T-cell (primary cell): ENCODE results near the gene PAQR5. TPM values are rescaled to one million over a fixed set of nuclear protein-coding genes. Genes with fewer than 3 reads are reported as not detected.
"Not testable (repeated sequence)": the region's sequence is repeated elsewhere in the genome, so short reads cannot be mapped to it uniquely, and the experiment has no call there.

Source experiments
- ATAC-seq, 4 experiments: fragments of 200-7000 bp in 3 of 4; fragments of 150-1000 bp in 1 of 4; cut with Tn5 transposase; replicated peaks in 1 of 4; 1 replicate in 3 of 4; 2 replicates in 1 of 4; pipeline ENCODE4 v1.10.0; 2021; ENCODE audit warnings: moderate library complexity in 3 of 4, mild to moderate bottlenecking in 2 of 4, moderate number of reproducible peaks in 1 of 4
- CTCF ChIA-PET, 2 donors: fragments of 300-600 bp; sonication (Branson Sonifier 250); formaldehyde crosslinking; loops; one replicate each; lab custom pipeline; 2022; ENCODE audit warnings: antibody characterized with exemption in 2 of 2; lab: Charles Lee
- POLR2A ChIA-PET, 2 donors: fragments of 300-600 bp; sonication (Branson Sonifier 250); formaldehyde crosslinking; loops; one replicate each; lab custom pipeline; 2022; ENCODE audit warnings: antibody characterized with exemption in 2 of 2; lab: Charles Lee
- DNase-seq, 35 experiments: peaks; one replicate each; pipeline versions ENCODE4 v3.0.0 to v3.0.0-alpha.2; 2013 to 2023
- H3K27ac ChIP-seq: one replicate; pipeline ENCODE4 v1.5.1; 2013; ENCODE audit warnings: low read length
- H3K27me3 ChIP-seq, 2 experiments: replicated peaks in 1 of 2; 1 replicate in 1 of 2; 2 replicates in 1 of 2; pipeline versions ENCODE4 v1.6.1 to v1.7.0; 2013; ENCODE audit warnings: low read length in 1 of 2, mixed read lengths in 1 of 2; ENCODE audit not compliant: control insufficient read depth in 2 of 2, insufficient read depth in 2 of 2; ENCODE audit errors: extremely low read depth in 1 of 2
- H3K36me3 ChIP-seq, 2 donors: 1 replicate in 1 of 2; 2 replicates in 1 of 2; pipeline versions ENCODE4 v1.6.1 to v1.7.0; 2013; ENCODE audit warnings: low read length in 1 of 2; ENCODE audit not compliant: control insufficient read depth in 2 of 2, insufficient read depth in 1 of 2; ENCODE audit errors: extremely low read depth in 1 of 2
- H3K4me1 ChIP-seq, 2 experiments: 1 replicate in 1 of 2; 2 replicates in 1 of 2; pipeline versions ENCODE4 v1.6.1 to v1.7.0; 2013; ENCODE audit warnings: low read length in 2 of 2, mixed read lengths in 1 of 2; ENCODE audit not compliant: insufficient read depth in 2 of 2, control insufficient read depth in 1 of 2; ENCODE audit errors: extremely low read depth in 1 of 2
- H3K4me3 ChIP-seq, 2 donors: 1 replicate in 1 of 2; 2 replicates in 1 of 2; pipeline versions ENCODE4 v1.5.1 to v1.7.0; 2013; ENCODE audit warnings: mild to moderate bottlenecking in 2 of 2, low read length in 1 of 2, moderate library complexity in 1 of 2; ENCODE audit not compliant: control insufficient read depth in 1 of 2; ENCODE audit errors: extremely low read depth in 1 of 2
- H3K9me3 ChIP-seq: 2 replicates; pipeline ENCODE4 v1.7.0; 2013
- H3K27ac Mint-ChIP-seq, 2 donors: one replicate each; pipeline ENCODE4 v1.8.0; 2020 to 2021; ENCODE audit warnings: mild to moderate bottlenecking in 2 of 2, mixed read lengths in 2 of 2
- H3K27me3 Mint-ChIP-seq, 2 donors: one replicate each; pipeline ENCODE4 v1.8.0; 2021 to 2022; ENCODE audit warnings: mixed read lengths in 2 of 2
- H3K36me3 Mint-ChIP-seq: one replicate; pipeline ENCODE4 v1.8.0; 2021; ENCODE audit warnings: mixed read lengths
- H3K4me1 Mint-ChIP-seq, 3 donors: one replicate each; pipeline ENCODE4 v1.8.0; 2020 to 2022; ENCODE audit warnings: mixed read lengths in 3 of 3, mild to moderate bottlenecking in 1 of 3
- H3K4me3 Mint-ChIP-seq, 3 donors: one replicate each; pipeline ENCODE4 v1.8.0; 2020 to 2022; ENCODE audit warnings: mild to moderate bottlenecking in 3 of 3, mixed read lengths in 3 of 3, moderate library complexity in 3 of 3
- H3K9me3 Mint-ChIP-seq, 3 donors: one replicate each; pipeline ENCODE4 v1.8.0; 2020 to 2022; ENCODE audit warnings: mixed read lengths in 3 of 3
- WGBS: methylation state at CpG from one replicate; pipeline ENCODE4 v1.1.5; 2013; ENCODE audit warnings: missing lambda C conversion rate; ENCODE audit not compliant: insufficient coverage; 5-methylcytosine and 5-hydroxymethylcytosine counted together
- total RNA-seq, 35 experiments: library from RNA in 6 of 35; stranded (reverse) in 6 of 35; fragments of 120-200 nt in 1 of 35; gene quantifications; one replicate each; pipeline versions ENCODE4 v1.2.1 to v1.2.4 and lab custom pipeline; 2013 to 2026

The PAQR5 gene
- total RNA-seq, 5 donors from 2014 or later (not counting 1 experiment from before 2014, with no cell fraction given): 0.03 to 0.07 (median 0.06) TPM; not detected in 2

DNA sequence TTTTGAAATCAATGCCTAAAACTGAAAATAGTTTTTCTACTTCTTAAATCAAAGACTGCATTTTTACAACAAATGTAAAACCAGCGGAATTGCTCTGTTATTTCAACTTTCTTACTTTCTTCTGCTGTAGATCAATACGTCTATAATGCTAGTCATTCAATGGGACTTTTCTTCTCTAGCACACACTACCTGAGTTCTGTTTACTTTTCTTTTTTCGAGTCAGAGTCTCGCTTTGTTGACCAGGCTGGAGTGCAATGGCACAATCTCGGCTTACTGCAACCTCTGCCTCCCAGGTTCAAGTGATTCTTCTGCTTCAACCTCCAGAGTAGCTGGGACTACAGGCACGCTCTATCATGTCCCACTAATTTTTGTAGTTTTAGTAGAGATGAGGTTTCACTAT lies 74.7 kb downstream of the PAQR5 start:
- Histone ChIP-seq H3K27me3 (peaks cover 0 to 15% of the 10 kb centered on the region in 2 experiments), H3K36me3 (no peaks in the 10 kb centered on the region), H3K27ac (no peak overlapping the region), H3K9me3 (no peaks in the 10 kb centered on the region), H3K4me3 (no peak overlapping the region), H3K4me1 (no peaks in the 10 kb centered on the region)
- POLR2A ChIA-PET: no interaction called here
- CTCF ChIA-PET: no interaction called here
- DNase-seq: no peak
- H3K4me1 Mint-ChIP-seq: no peaks in the 10 kb centered on the region
- no peaks in the 10 kb centered on the region for H3K36me3 Mint-ChIP-seq
- ATAC-seq: no peak
- no peak overlapping the region for H3K4me3 Mint-ChIP-seq
- H3K27me3 Mint-ChIP-seq: peaks cover 11 to 17% of the 10 kb centered on the region in 2 donors
- H3K27ac Mint-ChIP-seq: no peak overlapping the region
- 89% methylated on average over 5 of the region's 6 CpGs for WGBS
- H3K9me3 Mint-ChIP-seq: peaks cover 0 to 6% (median 3%) of the 10 kb centered on the region in 3 donors

DNA sequence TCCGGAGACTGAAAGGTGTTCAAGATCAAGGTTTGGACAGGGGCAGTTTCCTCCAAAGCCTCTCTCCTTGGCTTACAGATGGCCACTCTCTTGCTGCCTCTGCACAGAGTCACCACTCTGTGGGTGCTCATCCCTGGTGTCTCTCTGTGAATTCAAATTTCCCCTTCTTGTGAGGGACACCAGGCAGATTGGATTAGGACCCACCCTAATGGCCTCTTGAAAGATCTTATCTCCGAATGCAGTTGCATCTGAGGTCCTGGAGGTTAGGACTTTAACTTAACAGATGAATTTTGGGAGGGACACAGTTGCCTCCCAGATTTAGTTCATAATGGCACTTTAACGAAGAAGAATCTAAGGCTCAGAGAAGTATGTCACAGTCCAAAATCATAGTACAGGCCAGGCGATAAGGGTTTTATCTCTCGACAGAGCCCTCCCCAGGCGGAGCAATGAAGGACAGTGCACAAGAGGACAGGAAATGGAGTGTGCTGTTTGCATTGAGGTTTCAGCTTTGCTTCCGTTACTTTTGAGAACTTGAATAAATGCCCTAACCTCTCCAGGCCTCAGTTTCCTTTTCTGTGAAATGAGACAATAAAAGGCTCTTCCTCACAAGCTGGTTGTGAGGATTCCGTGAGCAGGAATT lies 76.6 kb downstream of the PAQR5 start:
- Mint-ChIP-seq H3K4me3 (no peak overlapping the region), H3K9me3 (peaks cover 0 to 6% (median 3%) of the 10 kb centered on the region in 3 donors), H3K27ac (no peak overlapping the region), H3K27me3 (peaks cover 15 to 17% of the 10 kb centered on the region in 2 donors), H3K36me3 (no peaks in the 10 kb centered on the region), H3K4me1 (no peaks in the 10 kb centered on the region)
- no peaks in the 10 kb centered on the region for H3K36me3 ChIP-seq
- no peaks in the 10 kb centered on the region for H3K9me3 ChIP-seq
- CTCF ChIA-PET: no interaction called here
- no peak overlapping the region for H3K27ac ChIP-seq
- H3K27me3 ChIP-seq: peaks cover 0 to 20% of the 10 kb centered on the region in 2 experiments
- 86% methylated on average over 6 of the region's 8 CpGs for WGBS
- H3K4me1 ChIP-seq: no peaks in the 10 kb centered on the region
- no peak for ATAC-seq
- no peak for DNase-seq
- H3K4me3 ChIP-seq: no peak overlapping the region
- POLR2A ChIA-PET: no interaction called here

DNA sequence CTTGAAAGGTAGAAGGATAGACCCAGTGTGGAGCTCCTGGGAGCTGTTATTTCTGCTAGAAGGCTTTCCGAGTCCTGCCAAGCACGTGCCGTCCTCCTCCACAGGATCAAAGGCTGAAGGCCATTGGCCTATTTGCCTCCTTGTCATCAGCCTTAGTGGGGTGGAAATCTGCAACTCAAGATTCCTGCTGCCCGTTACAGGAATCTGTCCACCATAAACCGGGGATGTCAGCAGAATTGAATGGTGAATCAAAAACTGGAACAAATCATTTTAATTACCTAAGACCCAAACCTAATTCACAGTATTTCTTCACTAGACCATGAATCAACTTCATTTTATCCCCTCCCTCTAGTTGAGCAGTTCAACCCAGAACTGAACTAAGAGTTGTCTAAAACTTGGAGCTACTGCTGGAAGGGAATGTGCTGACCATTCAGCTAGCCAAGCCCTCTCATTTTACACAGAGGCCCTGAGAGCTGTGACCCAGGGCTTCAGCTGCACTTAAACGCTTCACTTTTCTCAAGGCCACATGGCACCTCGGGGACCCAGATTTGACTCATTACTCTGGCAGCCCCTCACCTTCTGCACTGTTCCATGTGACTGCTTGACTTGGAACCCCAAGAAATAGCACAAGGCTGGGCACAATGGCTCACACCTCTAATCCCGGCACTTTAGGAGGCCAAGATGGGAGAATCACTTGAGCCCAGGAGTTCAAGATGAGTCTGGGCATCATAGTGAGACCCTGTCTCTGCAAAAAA lies 78.7 kb downstream of the PAQR5 start:
- 76% methylated on average over 6 of the region's 8 CpGs for WGBS
- Mint-ChIP-seq H3K36me3 (no peaks in the 10 kb centered on the region), H3K4me3 (no peak overlapping the region), H3K27ac (no peak overlapping the region), H3K27me3 (peaks cover 15 to 20% of the 10 kb centered on the region in 2 donors), H3K4me1 (no peaks in the 10 kb centered on the region), H3K9me3 (peaks cover 0 to 6% (median 3%) of the 10 kb centered on the region in 3 donors)
- H3K4me1 ChIP-seq: no peaks in the 10 kb centered on the region
- ChIA-PET POLR2A (no interaction called here), CTCF (interaction anchor here in 1 of 2 donors (0.7 kb wide), 1 partner anchor 1345 kb away, joined by 7 read pairs; no protein-coding TSS in a partner anchor)
- ATAC-seq (no peak), DNase-seq (no peak)
- peaks cover 0 to 18% of the 10 kb centered on the region in 2 experiments for H3K27me3 ChIP-seq
- H3K27ac ChIP-seq: no peak overlapping the region
- no peak overlapping the region for H3K4me3 ChIP-seq
- no peaks in the 10 kb centered on the region for H3K9me3 ChIP-seq
- H3K36me3 ChIP-seq: no peaks in the 10 kb centered on the region

DNA sequence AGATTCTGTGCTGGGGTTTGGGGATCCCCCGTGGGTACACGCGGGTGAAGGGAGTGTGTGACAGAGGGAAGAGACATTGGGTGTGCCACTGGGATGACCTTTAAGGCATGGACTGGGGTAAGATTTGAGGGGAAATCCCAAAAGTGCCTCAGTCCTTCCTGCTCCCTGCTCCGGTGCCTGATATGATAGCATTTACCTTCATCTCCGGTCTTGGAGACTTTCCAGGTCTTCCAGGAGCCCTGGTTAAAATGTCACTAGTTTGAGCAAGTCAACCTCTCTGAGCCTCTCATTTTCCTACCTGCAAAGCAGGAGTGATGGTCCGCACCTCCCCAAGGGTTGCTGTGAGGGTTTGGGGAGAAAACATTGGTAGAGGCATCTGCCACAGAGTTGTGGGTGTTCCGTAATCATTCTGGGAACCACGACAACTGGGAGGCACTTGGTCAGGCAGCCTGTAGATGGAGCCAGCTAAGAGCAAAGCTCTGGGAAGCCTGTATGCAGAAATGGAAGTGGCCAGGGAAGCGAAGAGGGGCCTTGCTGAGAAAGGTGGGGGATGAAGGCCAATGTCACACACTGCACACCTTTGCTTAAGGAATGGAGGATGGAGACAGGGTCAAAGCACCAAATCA lies 81.5 kb downstream of the PAQR5 start:
- no peaks in the 10 kb centered on the region for H3K4me1 ChIP-seq
- Mint-ChIP-seq H3K27me3 (peaks cover 4 to 17% of the 10 kb centered on the region in 2 donors), H3K4me3 (no peak overlapping the region), H3K27ac (no peak overlapping the region), H3K36me3 (no peaks in the 10 kb centered on the region), H3K4me1 (no peaks in the 10 kb centered on the region), H3K9me3 (no peaks in the 10 kb centered on the region)
- ATAC-seq: no peak
- no peaks in the 10 kb centered on the region for H3K36me3 ChIP-seq
- no peak overlapping the region for H3K4me3 ChIP-seq
- WGBS: 80% methylated on average over 8 of the region's 9 CpGs
- no peak overlapping the region for H3K27ac ChIP-seq
- no peak for DNase-seq
- H3K9me3 ChIP-seq: no peaks in the 10 kb centered on the region
- ChIA-PET POLR2A (no interaction called here), CTCF (interaction anchor here in 1 of 2 donors (0.6 kb wide), 1 partner anchor 12 kb away, joined by 3 read pairs; no protein-coding TSS in a partner anchor)
- H3K27me3 ChIP-seq: peaks cover 0 to 11% of the 10 kb centered on the region in 2 experiments

DNA sequence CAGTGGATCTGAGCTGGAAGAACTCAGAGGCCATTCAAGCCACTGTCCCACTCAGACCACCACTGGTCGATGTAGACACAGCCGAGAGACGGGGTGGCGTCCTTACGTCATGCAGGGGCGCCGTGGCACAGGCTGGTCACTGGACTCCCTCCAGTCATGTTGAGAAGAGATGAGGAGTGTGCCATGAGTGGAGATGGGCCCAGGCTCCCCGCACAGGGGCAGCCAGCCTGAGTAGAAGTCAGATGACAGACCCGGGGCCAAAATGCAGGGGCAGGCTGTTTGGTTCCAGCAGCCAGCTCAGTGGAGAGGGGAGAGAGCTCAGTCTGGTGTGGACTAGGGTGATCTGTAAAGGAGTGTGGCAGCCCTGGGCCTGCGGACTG lies 82.0 kb downstream of the PAQR5 start:
- no peaks in the 10 kb centered on the region for H3K9me3 ChIP-seq
- WGBS: 90% methylated on average over 3 of the region's 10 CpGs
- ATAC-seq: no peak
- no peaks in the 10 kb centered on the region for H3K4me1 ChIP-seq
- no peaks in the 10 kb centered on the region for H3K36me3 ChIP-seq
- Mint-ChIP-seq H3K27ac (no peak overlapping the region), H3K4me3 (no peak overlapping the region), H3K9me3 (no peaks in the 10 kb centered on the region), H3K4me1 (no peaks in the 10 kb centered on the region), H3K27me3 (peaks cover 4 to 17% of the 10 kb centered on the region in 2 donors), H3K36me3 (no peaks in the 10 kb centered on the region)
- no peak overlapping the region for H3K4me3 ChIP-seq
- POLR2A ChIA-PET: no interaction called here
- CTCF ChIA-PET: no interaction called here
- H3K27me3 ChIP-seq: peaks cover 0 to 10% of the 10 kb centered on the region in 2 experiments
- DNase-seq: no peak
- H3K27ac ChIP-seq: no peak overlapping the region

DNA sequence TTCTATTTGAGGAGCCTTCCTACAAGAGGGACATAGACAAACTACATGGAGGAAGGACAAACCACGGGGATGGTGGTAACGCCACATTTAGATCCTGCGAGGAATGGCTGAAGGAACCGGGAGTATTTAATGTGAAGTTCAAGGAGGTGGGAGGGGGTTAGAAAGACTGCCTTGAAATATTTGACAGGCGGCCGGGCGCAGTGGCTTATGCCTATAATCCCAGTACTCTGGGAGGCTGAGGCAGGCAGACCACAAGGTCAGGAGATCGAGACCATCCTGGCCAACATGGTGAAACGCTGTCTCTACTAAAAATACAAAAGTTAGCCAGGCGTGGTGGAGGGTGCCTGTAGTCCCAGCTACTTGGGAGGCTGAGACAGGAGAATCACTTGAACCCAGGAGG lies 83.5 kb downstream of the PAQR5 start:
- POLR2A ChIA-PET, H3K27me3 ChIP-seq, H3K27ac ChIP-seq, CTCF ChIA-PET, H3K36me3 Mint-ChIP-seq, H3K4me1 Mint-ChIP-seq, H3K9me3 Mint-ChIP-seq, ATAC-seq, H3K4me1 ChIP-seq, H3K27me3 Mint-ChIP-seq, DNase-seq, H3K36me3 ChIP-seq, H3K27ac Mint-ChIP-seq, H3K4me3 ChIP-seq, H3K4me3 Mint-ChIP-seq, H3K9me3 ChIP-seq: not testable (repeated sequence)
- WGBS: 81% methylated on average over 10 of the region's 10 CpGs
